Karpas-422 (cell line): ENCODE measurements around the gene APOL3. TPM values are rescaled to one million over a fixed set of nuclear protein-coding genes. Genes with fewer than 3 reads are reported as not detected.
"Not testable (repeated sequence)": the region's sequence is repeated elsewhere in the genome, so short reads cannot be mapped to it uniquely, and the experiment has no call there.

Experiments
- DNase-seq: peaks from one replicate; pipeline ENCODE4 v3.0.0-alpha.2; 2015
- H2AFZ ChIP-seq: fragments of 200-600 bp; sonication (generic); 2 replicates; pipeline ENCODE4 v1.6.1; 2014; ENCODE audit warnings: antibody characterized with exemption, low read length, mixed read lengths
- H3K27ac ChIP-seq: fragments of 200-600 bp; sonication (generic); 2 replicates; pipeline ENCODE4 v1.5.1; 2014; ENCODE audit warnings: mild to moderate bottlenecking, low read length, moderate library complexity
- H3K27me3 ChIP-seq: fragments of 200-600 bp; sonication (generic); 2 replicates; pipeline ENCODE4 v1.6.1; 2014; ENCODE audit warnings: low read length, mixed read lengths
- H3K36me3 ChIP-seq: fragments of 200-600 bp; sonication (generic); 2 replicates; pipeline ENCODE4 v1.6.1; 2014; ENCODE audit warnings: low read length, mixed read lengths; ENCODE audit not compliant: insufficient read depth
- H3K4me1 ChIP-seq: fragments of 200-600 bp; sonication (generic); 2 replicates; pipeline ENCODE4 v1.6.1; 2014; ENCODE audit warnings: mild to moderate bottlenecking, low read length, mixed read lengths
- H3K4me2 ChIP-seq: fragments of 200-600 bp; sonication (generic); 2 replicates; pipeline ENCODE4 v1.6.1; 2014; ENCODE audit warnings: low read length, low read depth, mild to moderate bottlenecking; ENCODE audit not compliant: poor library complexity, severe bottlenecking
- H3K4me3 ChIP-seq: fragments of 200-600 bp; sonication (generic); 2 replicates; pipeline ENCODE4 v1.5.1; 2014; ENCODE audit warnings: mild to moderate bottlenecking, antibody characterized with exemption, low read length, mixed read lengths
- H3K79me2 ChIP-seq: fragments of 200-600 bp; sonication (generic); 2 replicates; pipeline ENCODE4 v1.6.1; 2014; ENCODE audit warnings: mild to moderate bottlenecking, low read length, mixed read lengths
- H3K9ac ChIP-seq: fragments of 200-600 bp; sonication (generic); 2 replicates; pipeline ENCODE4 v1.6.0; 2014; ENCODE audit warnings: low read length
- H3K9me2 ChIP-seq: fragments of 200-600 bp; sonication (generic), shearing (Covaris generic); replicated peaks from 2 replicates; pipeline ENCODE4 v1.6.0; 2014; ENCODE audit warnings: mild to moderate bottlenecking, low read length, moderate library complexity; ENCODE audit not compliant: insufficient read depth
- H3K9me3 ChIP-seq: fragments of 300-700, 200-600 bp; sonication (generic); 2 replicates; pipeline ENCODE4 v1.6.1; 2014; ENCODE audit warnings: low read length, mixed read lengths
- H4K20me1 ChIP-seq: fragments of 200-600 bp; sonication (generic); 2 replicates; pipeline ENCODE4 v1.6.1; 2014; ENCODE audit warnings: mild to moderate bottlenecking, antibody characterized with exemption, low read length, low read depth; ENCODE audit not compliant: insufficient read depth
- total RNA-seq: library from RNA; depleted of rRNA; stranded (reverse); fragments of >200 nt; shearing (Covaris generic); gene quantifications from 2 replicates; pipeline ENCODE4 v1.2.3, GENCODE V29; 2014; ENCODE audit warnings: low replicate concordance

The APOL3 gene
- total RNA-seq, 1 experiment from 2014 or later, result 0.60 TPM

DNA sequence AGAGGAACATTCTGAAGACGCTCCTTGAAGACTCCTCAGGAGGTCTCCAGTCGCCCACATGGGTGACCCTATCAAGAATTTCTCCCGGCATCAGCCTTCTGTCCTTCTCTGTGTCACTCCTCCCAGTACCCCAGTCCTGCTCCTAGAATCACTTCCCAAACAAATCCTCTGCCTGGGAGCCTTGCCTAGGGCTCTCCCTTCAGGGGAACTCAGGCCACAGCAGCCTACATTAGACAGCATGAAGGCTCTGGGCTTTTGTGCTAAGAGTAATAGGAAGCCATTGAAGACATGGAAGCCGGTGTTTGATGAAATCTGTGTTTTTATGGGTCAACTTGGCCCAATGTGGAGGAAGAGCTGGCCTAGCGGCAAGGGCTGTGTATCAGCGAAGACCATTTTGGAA is 27.3 kb upstream of the APOL3 start:
- not testable (repeated sequence) for H3K4me2 ChIP-seq, H3K9me3 ChIP-seq, H3K79me2 ChIP-seq, H3K36me3 ChIP-seq, H3K9me2 ChIP-seq, H3K4me3 ChIP-seq, H3K27ac ChIP-seq, H3K9ac ChIP-seq, H3K27me3 ChIP-seq, H3K4me1 ChIP-seq, DNase-seq, H4K20me1 ChIP-seq, H2AFZ ChIP-seq

DNA sequence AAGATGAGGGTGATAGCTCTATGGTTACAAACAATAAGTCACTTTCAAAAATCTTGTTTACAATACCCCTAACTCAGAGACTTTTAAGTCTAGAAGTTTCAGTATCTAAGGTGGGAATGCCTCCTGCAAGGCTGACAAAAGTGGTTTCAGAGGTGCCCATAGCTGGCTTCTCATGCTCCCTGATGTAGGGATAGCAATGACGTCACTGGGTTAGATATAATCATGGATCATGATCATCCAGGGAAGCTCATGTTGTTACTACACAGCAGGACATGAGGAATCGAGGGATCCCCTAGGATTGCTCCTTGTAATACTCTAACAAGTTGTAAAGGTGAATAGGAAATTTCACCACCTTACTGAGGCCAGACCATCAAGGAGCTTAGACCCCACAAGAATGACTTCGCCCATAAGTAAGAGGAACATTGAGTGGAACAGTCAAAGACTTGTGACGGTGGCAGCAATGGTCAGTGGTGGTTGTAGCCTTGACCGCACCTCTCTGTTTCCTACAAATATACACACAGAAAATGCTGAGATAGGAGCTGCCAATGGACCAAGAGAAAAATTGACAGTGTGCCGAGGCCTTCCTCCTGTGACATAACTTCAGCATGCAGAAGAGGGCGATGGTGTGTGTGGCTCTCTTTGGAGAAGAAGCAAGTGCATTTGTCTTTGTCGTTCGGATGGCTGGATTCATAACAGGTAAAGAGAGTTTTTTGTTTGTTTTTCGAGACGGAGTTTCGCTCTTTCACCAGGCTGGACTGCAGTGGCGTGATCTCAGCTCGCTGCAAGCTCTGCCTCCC is 25.5 kb upstream of the APOL3 start:
- Histone ChIP-seq H3K4me1 (no peaks in the 10 kb centered on the region), H2AFZ (no peak overlapping the region), H3K9me3 (no peaks in the 10 kb centered on the region), H3K36me3 (no peaks in the 10 kb centered on the region), H4K20me1 (no peaks in the 10 kb centered on the region), H3K79me2 (no peaks in the 10 kb centered on the region), H3K4me3 (no peak overlapping the region), H3K4me2 (no peak overlapping the region), H3K27ac (no peak overlapping the region), H3K27me3 (no peaks in the 10 kb centered on the region), H3K9me2 (no peaks in the 10 kb centered on the region), H3K9ac (no peak overlapping the region)
- no peak for DNase-seq

DNA sequence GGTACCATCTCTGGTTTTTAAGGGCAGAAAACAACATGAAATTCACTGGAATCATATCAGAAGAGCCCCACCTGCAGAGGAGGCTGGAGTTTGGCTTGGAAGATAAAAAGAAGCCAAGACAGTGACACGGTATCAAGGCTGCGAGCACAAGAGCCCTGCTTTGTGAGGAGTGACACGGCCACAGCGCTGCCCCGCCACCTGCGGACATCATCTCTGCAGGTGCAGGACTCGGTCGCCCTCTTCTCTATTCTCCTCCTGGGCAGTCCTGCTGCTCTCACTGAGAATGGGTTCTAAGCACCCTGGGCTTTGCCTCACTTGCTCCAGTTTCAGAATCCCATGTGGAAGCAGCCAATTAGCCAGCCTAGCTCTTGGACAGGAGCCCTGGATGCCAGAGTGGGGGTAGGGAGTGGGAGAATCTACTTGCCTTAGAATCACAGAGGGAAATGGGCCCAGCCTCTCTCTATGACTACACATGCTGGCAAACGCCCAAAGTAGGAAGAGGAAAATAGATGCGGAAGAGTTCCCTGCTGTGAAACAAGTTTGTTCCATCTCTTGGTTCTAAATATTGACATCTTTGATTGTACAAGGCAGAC is 24.0 kb upstream of the APOL3 start:
- H3K36me3 ChIP-seq, result no peaks in the 10 kb centered on the region
- no peak overlapping the region for H2AFZ ChIP-seq
- no peak overlapping the region for H3K4me3 ChIP-seq
- H3K9me2 ChIP-seq, result no peaks in the 10 kb centered on the region
- no peak overlapping the region for H3K27ac ChIP-seq
- H3K27me3 ChIP-seq, result no peaks in the 10 kb centered on the region
- H4K20me1 ChIP-seq, result no peaks in the 10 kb centered on the region
- H3K4me2 ChIP-seq, result no peak overlapping the region
- no peaks in the 10 kb centered on the region for H3K4me1 ChIP-seq
- no peaks in the 10 kb centered on the region for H3K9me3 ChIP-seq
- no peaks in the 10 kb centered on the region for H3K79me2 ChIP-seq
- H3K9ac ChIP-seq, result no peak overlapping the region
- no peak for DNase-seq

DNA sequence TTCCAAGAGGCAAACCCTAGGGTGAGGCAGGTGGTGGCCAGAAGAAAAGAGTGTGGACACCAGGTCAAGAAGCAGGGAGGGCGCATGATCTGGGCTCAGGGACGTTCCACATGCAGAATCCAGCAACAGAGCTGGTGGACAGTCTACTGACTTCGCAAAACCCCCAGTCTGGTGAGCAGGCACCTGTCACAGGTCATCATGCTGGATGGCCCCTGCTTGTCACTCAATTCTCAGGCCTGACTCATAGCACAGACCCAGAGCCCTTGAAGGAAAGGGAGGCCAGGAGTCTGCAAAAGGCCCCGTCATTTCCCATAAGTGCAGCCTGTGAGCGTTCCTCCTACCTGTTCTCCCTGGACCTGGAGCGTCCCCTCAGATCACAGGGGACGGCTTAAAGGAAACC is 22.9 kb upstream of the APOL3 start:
- Histone ChIP-seq H3K4me2 (no peak overlapping the region), H3K4me3 (no peak overlapping the region), H3K9ac (no peak overlapping the region), H3K36me3 (no peaks in the 10 kb centered on the region), H4K20me1 (no peaks in the 10 kb centered on the region), H3K9me2 (no peaks in the 10 kb centered on the region), H3K27ac (no peak overlapping the region), H3K79me2 (no peaks in the 10 kb centered on the region), H3K9me3 (no peaks in the 10 kb centered on the region), H3K27me3 (no peaks in the 10 kb centered on the region), H2AFZ (no peak overlapping the region), H3K4me1 (no peaks in the 10 kb centered on the region; the same call in 1 of the 2 replicates)
- no peak for DNase-seq

DNA sequence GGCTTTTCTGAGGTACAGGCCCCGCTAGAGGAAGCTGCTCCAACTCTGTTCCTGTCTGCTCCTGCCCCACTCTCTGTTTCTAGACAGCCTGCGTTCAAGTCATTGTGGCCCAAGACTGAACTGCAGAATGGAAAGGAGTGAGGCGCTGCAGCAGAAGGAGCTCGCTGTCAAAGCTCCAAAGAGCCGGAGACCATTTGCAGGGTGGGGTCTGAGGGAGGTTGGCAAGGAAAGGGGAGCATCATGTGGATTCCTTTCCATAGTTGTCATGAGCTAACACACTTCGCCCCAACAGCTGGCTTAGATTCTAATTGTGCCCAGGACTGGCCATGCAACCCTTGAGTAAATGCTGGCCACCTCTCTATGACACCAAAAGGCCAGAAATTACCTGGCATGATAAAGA is 22.3 kb upstream of the APOL3 start:
- H3K79me2 ChIP-seq, result no peaks in the 10 kb centered on the region
- H3K9ac ChIP-seq, result no peak overlapping the region
- H3K4me1 ChIP-seq, result no peaks in the 10 kb centered on the region; the same call in 1 of the 2 replicates
- DNase-seq, result no peak
- H3K27me3 ChIP-seq, result no peaks in the 10 kb centered on the region
- H3K4me2 ChIP-seq, result no peak overlapping the region
- no peaks in the 10 kb centered on the region for H3K9me2 ChIP-seq
- H3K27ac ChIP-seq, result no peak overlapping the region
- no peaks in the 10 kb centered on the region for H4K20me1 ChIP-seq
- no peak overlapping the region for H3K4me3 ChIP-seq
- H3K9me3 ChIP-seq, result no peaks in the 10 kb centered on the region
- no peak overlapping the region for H2AFZ ChIP-seq
- H3K36me3 ChIP-seq, result no peaks in the 10 kb centered on the region

GRCh38 chr22:36182056-36182455 is 21.5 kb upstream of the APOL3 start:
- no peaks in the 10 kb centered on the region for H3K79me2 ChIP-seq
- no peaks in the 10 kb centered on the region for H3K9me3 ChIP-seq
- H3K9me2 ChIP-seq, result no peaks in the 10 kb centered on the region
- H4K20me1 ChIP-seq, result no peaks in the 10 kb centered on the region
- no peak overlapping the region for H2AFZ ChIP-seq
- no peak overlapping the region for H3K4me3 ChIP-seq
- H3K27ac ChIP-seq, result no peak overlapping the region
- DNase-seq, result no peak
- H3K4me1 ChIP-seq, result no peaks in the 10 kb centered on the region; the same call in 1 of the 2 replicates
- H3K4me2 ChIP-seq, result no peak overlapping the region
- no peaks in the 10 kb centered on the region for H3K27me3 ChIP-seq
- H3K9ac ChIP-seq, result no peak overlapping the region
- H3K36me3 ChIP-seq, result no peaks in the 10 kb centered on the region

- no peak overlapping the region for H3K4me2 ChIP-seq
- no peaks in the 10 kb centered on the region for H3K9me3 ChIP-seq
- no peak overlapping the region for H3K27ac ChIP-seq
- no peak overlapping the region for H3K9ac ChIP-seq
- H4K20me1 ChIP-seq, result no peaks in the 10 kb centered on the region
- no peak for DNase-seq
- H3K4me1 ChIP-seq, result peaks cover 2% of the 10 kb centered on the region
- no peak overlapping the region for H2AFZ ChIP-seq
- no peaks in the 10 kb centered on the region for H3K9me2 ChIP-seq
- no peaks in the 10 kb centered on the region for H3K79me2 ChIP-seq
- no peaks in the 10 kb centered on the region for H3K27me3 ChIP-seq
- H3K4me3 ChIP-seq, result no peak overlapping the region
- no peaks in the 10 kb centered on the region for H3K36me3 ChIP-seq
Measured at GRCh38 chr22:36180928-36181327, 20.4 kb upstream of the APOL3 start.

GRCh38 chr22:36180038-36180880 is 19.7 kb upstream of the APOL3 start:
- Histone ChIP-seq H3K4me2 (no peak overlapping the region), H3K36me3 (no peaks in the 10 kb centered on the region), H2AFZ (no peak overlapping the region), H3K79me2 (no peaks in the 10 kb centered on the region), H3K4me3 (no peak overlapping the region), H3K9ac (no peak overlapping the region), H3K9me2 (no peaks in the 10 kb centered on the region), H3K4me1 (peaks cover 7% of the 10 kb centered on the region), H3K27me3 (0 out of 2 replicates have a peak, but pooled peaks cover 3% of the 10 kb centered on the region), H3K9me3 (no peaks in the 10 kb centered on the region), H4K20me1 (no peaks in the 10 kb centered on the region), H3K27ac (no peak overlapping the region)
- peak; percentile 85 for DNase-seq
